ENCODE results near the gene NDUFA13.

Gene NDUFA13

DNA sequence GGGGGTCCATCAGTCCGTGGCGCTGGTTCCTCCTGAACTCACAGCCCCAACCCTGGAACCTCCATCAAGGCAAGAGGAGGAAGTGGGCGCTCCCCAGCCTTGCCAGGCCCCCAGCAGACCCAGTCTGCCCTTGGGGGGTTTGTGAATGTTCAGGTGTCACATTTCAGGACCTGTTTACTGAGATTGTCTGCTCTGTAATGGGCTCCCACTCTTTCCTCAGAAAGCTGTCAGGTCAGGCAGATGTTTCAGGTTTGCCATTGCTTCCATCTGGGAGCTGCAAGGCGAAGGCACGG lies 30.1 kb upstream of the NDUFA13 start:
- Mint-ChIP-seq H3K4me1 (ENCODE audit: low read depth) (peaks cover 65% of the 10 kb centered on the region), H3K36me3 (ENCODE audit: low read depth) (peaks cover 64% of the 10 kb centered on the region), H3K27me3 (no peaks in the 10 kb centered on the region), H3K9me3 (no peaks in the 10 kb centered on the region), H3K27ac (no peak overlapping the region), H3K4me3 (no peak overlapping the region)
- intact Hi-C loops (cut with micrococcal nuclease), result loop anchor here (5.0 kb wide), 1 partner anchor 39 kb away; no protein-coding TSS in a partner anchor

DNA sequence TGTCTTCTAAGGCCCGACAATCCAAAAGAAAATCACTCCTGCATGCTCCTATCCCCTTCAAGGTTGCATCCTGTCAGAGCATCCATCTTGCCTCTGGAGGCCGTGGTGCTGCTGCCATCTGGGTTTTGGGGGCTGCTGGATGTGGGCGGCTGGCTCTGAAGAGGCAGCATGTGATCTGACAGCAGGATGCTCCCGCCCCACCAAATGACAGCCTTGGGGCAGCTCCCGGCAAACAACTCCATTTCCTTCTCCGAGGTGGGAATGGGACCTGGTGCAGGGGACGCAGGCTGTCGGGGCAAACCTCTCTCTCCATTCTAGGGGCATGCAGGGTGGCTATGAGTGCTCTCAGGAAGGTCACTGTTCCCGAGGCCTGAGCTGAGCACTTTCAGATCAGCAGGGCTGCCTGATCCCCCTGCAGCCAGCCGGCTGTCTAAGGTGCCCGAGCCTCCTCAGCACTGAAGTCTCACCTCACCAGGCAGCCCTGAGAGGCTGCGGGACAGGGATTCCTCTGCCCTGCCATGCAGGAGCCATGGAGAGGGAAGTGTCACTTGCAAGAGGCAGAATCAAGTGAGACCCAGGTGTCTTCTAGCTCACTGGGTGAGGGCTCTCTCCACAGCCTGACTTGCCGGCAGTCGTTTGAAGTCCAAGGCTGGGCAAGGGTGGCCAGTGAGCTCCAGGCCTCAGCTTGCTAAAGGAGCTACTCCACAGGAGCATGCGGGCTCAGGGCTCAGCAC lies 29.5 kb upstream of the NDUFA13 start:
- H3K27ac Mint-ChIP-seq, result peak overlapping the region; percentile 88
- H3K4me1 Mint-ChIP-seq (ENCODE audit: low read depth), result peaks cover 64% of the 10 kb centered on the region
- intact Hi-C loops (cut with micrococcal nuclease), result loop anchor here (5.0 kb wide), 1 partner anchor 39 kb away; no protein-coding TSS in a partner anchor
- H3K36me3 Mint-ChIP-seq (ENCODE audit: low read depth), result peaks cover 64% of the 10 kb centered on the region
- no peak overlapping the region for H3K4me3 Mint-ChIP-seq
- no peaks in the 10 kb centered on the region for H3K27me3 Mint-ChIP-seq
- H3K9me3 Mint-ChIP-seq, result no peaks in the 10 kb centered on the region

DNA sequence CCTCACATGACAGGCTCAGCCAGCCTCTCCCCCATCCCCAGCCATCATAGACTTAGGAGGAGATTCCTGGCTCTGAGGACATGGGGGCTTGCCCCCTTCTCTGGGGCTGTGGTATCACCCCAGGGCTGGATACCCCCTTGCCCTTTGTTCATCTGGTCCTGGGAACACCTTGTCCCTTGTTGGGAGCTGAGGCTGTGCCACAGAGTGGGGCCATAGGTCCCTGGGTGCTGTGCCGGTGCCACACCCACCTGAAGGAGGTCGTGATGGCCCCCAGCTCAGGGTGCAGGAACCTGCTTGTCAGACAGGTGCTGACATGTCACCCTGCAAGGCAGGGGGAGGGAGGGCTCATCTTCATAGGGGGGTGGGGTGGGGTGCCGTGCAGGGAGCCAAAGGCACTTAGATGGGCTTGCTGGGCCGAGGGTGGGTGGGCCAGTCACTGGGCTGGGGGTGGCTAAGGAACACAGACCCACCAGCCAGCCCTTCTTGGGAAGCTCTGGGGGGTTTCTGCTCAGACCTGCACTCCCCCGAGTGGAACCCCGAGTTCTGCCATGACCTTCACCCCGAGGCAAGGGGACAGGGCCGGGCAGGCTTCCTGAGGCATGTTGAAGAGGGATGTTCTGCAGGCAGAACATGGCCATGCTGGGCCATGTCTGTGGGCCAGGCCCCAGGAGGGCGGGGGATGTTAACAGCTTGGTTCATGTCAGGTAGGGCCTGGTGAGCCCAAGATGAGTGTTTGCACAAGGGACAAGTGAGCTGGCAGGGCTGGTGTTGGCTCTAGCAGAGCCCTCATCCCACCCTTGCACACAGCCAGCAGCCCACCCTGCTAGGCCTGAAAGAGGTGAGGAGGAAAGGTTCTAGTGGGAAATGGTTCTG lies 28.7 kb upstream of the NDUFA13 start:
- no peaks in the 10 kb centered on the region for H3K9me3 Mint-ChIP-seq
- H3K4me1 Mint-ChIP-seq (ENCODE audit: low read depth), result peaks cover 61% of the 10 kb centered on the region
- peaks cover 64% of the 10 kb centered on the region for H3K36me3 Mint-ChIP-seq (ENCODE audit: low read depth)
- peak overlapping the region; percentile 88 for H3K27ac Mint-ChIP-seq
- no peaks in the 10 kb centered on the region for H3K27me3 Mint-ChIP-seq
- no peak overlapping the region for H3K4me3 Mint-ChIP-seq
- intact Hi-C loops (cut with micrococcal nuclease), result loop anchor here (5.0 kb wide), 1 partner anchor 40 kb away; no protein-coding TSS in a partner anchor

DNA sequence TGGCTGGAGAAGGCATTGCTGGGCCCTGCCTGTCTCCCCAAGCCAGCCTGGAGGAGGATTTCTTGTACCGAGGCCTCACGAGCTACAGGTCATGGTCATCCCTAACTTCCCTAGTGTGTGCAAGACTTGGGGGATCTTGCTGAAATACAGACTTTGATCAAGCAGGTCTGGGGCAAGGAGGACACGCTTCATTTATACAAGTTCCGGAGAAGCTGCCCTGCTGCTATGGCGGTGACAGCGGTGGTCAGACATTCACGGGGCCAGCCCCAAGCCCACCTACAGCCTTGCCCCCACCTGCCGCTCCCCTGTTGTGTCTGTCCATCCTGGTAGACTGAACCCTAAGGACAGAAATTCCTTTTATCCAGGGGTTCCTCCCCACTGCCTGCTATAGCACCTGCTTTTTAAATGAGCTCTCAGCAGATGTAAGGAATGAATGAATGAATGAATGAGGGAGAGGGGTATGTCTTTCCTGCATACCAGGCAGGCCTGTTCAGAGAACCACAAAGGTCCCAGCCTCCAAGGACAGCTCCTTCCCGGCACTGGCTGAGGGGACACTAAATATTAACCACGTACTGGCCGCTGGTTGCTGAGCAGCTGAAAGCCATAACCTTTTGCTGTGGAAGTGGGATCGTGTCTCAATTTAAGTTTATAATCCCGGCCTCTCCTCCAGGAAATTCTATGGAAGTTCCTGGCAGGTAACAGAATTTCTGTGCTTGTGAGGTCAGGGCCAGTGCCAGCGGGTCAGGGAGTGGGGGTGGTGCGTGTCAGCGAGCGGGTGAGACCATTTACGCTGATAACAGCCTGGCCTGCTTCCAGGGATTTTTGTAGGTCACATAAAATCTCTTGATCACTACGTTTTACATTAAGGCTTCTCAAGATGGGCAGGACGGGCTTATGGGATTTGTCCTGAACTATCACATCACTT lies 27.8 kb upstream of the NDUFA13 start:
- Mint-ChIP-seq H3K36me3 (ENCODE audit: low read depth) (peaks cover 65% of the 10 kb centered on the region), H3K4me1 (ENCODE audit: low read depth) (peaks cover 58% of the 10 kb centered on the region), H3K4me3 (no peak overlapping the region), H3K27me3 (no peaks in the 10 kb centered on the region), H3K27ac (peak overlapping the region; percentile 88), H3K9me3 (no peaks in the 10 kb centered on the region)
- intact Hi-C loops (cut with micrococcal nuclease), result loop anchor here (2.0 to 5.0 kb wide), 2 partner anchors 41 to 341 kb away; no protein-coding TSS in a partner anchor

DNA sequence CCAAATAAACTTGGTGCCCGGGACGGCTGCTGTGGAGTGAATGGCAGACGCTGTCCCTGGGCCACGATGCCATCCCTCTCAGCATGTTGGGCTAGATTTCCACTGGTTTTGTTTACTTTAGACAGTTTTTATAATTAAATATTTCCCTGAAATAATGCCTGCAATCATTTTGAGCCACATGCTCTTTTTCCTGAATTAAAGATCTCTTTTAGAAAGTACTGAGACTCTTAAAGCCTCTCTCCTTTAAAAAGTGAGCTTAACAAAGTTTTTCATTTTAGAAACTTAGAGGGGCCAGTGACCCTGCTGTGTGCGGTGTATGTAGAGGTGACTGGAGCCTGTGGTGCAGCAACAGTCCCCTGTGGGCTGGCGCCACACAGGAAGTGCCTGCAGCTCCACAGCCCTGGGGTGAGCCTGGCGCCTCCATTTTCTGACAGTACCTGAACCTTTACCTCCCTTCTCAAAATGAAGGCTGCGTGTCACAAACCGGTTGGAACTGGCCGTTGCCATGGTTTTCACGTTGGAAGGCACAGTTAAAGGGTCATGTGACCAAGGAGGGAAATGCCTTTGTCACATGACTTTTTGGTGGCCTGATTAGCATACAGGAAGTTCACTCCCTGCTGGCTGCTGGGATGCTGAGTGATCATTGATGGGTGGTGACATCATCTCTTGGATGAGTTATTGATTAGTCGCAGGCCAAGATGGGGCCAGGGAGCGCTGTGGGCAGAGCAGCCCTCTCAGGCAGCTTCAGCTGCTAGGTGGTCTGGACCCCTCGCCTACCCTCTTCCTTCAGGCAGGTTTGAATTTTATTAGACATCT lies 26.9 kb upstream of the NDUFA13 start:
- H3K27me3 Mint-ChIP-seq, result no peaks in the 10 kb centered on the region
- intact Hi-C loops (cut with micrococcal nuclease), result loop anchor here (2.0 to 5.0 kb wide), 2 partner anchors 42 to 342 kb away; no protein-coding TSS in a partner anchor
- H3K4me1 Mint-ChIP-seq (ENCODE audit: low read depth), result peaks cover 54% of the 10 kb centered on the region
- H3K27ac Mint-ChIP-seq, result peak overlapping the region; percentile 88
- peak overlapping the region; percentile 42 for H3K4me3 Mint-ChIP-seq
- H3K9me3 Mint-ChIP-seq, result no peaks in the 10 kb centered on the region
- H3K36me3 Mint-ChIP-seq (ENCODE audit: low read depth), result peaks cover 65% of the 10 kb centered on the region

DNA sequence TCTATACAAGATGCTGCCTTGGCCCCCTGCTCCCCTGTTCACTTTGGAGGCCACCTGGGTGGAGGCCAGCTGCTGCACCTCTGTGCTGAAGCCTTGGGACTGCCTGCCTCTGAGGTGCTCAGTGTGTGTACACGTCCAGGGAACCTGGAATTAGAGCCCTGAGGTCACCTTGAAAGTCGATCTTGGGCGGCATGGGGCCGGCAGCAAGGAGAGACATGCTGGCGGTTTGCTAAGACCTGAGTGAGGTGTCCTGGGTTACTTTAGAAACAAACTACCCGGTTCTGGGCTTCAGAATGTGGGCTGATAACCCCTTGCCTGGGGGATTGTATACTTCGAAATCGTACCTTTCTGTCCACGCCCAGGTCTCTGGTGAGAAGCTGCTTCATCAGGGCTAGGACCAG lies 26.2 kb upstream of the NDUFA13 start:
- peaks cover 68% of the 10 kb centered on the region for H3K36me3 Mint-ChIP-seq (ENCODE audit: low read depth)
- peaks cover 54% of the 10 kb centered on the region for H3K4me1 Mint-ChIP-seq (ENCODE audit: low read depth)
- H3K4me3 Mint-ChIP-seq, result no peak overlapping the region
- no peaks in the 10 kb centered on the region for H3K9me3 Mint-ChIP-seq
- intact Hi-C loops (cut with micrococcal nuclease), result loop anchor here (1.0 to 5.0 kb wide), 3 partner anchors 43 to 343 kb away; no protein-coding TSS in a partner anchor
- no peaks in the 10 kb centered on the region for H3K27me3 Mint-ChIP-seq
- peak overlapping the region; percentile 88 for H3K27ac Mint-ChIP-seq

DNA sequence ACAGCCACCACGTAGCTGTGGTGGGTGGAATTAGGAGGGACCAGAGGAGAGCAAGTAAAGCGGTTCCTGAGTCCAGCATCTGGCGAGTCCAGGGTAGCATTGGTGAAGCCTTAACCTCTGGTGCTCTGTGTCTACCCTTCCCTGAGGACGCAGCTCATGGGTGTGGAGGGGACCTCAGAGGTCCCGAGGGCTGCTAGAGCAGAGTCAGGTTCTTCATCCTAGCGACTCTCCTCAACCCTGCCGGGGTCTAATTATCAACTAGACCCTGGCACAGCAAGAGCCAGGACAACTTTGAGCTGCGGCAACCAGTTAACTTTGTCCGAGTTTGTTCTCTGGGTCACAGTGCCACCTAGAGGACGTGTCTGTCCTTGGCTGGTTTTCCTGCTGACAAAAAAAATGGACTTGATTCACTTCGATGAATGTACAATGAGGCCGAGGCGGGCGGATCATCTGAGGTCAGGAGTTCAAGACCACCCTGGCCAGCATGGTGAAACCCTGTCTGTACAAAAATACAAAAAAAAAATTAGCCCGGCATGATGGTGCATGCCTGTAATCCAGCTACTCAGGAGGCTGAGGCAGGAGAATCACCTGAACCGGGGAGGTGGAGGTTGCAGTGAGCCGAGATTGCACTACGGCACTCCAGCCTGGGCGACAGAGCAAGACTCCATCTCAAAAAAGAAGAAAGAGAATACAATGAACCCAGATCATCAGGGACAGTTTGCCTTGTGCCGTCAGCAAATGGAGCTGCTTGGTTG lies 25.6 kb upstream of the NDUFA13 start:
- Mint-ChIP-seq H3K4me3 (no peak overlapping the region), H3K27ac (peak overlapping the region; percentile 88), H3K4me1 (ENCODE audit: low read depth) (peaks cover 54% of the 10 kb centered on the region), H3K27me3 (no peaks in the 10 kb centered on the region), H3K36me3 (ENCODE audit: low read depth) (peaks cover 68% of the 10 kb centered on the region), H3K9me3 (no peaks in the 10 kb centered on the region)
- intact Hi-C loops (cut with micrococcal nuclease), result loop anchor here (1.0 kb wide), 1 partner anchor 124 kb away; no protein-coding TSS in a partner anchor

DNA sequence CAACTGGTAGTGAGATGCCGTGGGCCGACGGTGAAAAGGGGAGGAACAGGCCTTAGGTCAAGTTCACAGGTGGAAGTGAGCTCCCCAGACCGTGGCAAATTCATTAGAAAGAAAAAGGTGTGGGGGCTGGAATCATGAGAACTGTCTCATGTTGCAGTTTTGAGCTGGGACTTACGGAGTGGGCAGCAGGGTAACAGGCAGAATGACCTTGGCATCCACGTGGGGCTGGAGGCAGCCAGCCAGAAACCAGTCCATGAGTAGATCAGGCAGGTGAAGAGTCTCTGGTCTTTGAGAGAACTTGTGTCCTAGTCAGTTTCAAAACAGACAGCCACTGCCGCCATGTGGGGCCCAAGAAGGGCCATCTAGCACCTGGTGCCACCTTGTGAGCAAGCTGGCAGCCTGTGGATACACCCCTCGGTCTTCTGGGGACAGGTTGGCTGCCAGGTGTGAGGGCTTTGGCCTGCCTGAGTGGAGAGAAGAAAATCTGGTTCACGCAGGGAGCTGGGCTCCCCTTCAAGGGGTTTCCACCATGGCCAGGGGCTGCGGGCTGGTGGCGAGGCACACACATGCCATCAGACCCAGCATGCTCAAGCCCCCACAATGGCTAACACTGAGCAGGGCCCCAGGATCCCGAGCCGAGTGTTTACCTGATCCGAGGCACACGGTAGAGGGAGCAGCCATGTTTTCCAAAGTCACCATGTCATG lies 24.6 kb upstream of the NDUFA13 start:
- peaks cover 68% of the 10 kb centered on the region for H3K36me3 Mint-ChIP-seq (ENCODE audit: low read depth)
- intact Hi-C loops (cut with micrococcal nuclease), result no loop called here
- peaks cover 48% of the 10 kb centered on the region for H3K4me1 Mint-ChIP-seq (ENCODE audit: low read depth)
- no peak overlapping the region for H3K27ac Mint-ChIP-seq
- no peak overlapping the region for H3K4me3 Mint-ChIP-seq
- no peaks in the 10 kb centered on the region for H3K27me3 Mint-ChIP-seq
- H3K9me3 Mint-ChIP-seq, result no peaks in the 10 kb centered on the region

DNA sequence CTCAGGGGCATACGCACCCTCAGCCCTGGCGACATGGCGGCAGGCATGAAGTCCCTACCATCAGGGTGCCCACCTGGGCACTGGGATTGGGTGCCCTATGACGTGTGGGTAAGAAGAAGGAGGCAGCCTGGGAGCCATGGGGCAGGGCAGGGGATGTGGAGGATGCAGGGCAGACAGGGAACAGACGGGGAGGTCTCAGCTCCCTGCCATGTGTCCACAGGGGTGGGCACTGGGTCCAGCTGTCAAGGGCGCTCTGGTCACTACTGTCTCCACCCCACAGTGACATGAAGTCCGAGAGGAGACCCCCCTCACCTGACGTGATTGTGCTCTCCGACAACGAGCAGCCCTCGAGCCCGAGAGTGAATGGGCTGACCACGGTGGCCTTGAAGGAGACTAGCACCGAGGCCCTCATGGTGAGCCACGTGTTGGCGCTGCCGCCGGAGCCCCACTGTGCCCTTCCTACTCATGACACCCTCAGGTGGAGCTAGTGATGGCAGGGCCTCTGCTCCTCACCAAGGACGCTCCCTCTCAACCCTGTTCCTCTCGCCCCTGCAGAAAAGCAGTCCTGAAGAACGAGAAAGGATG lies 23.9 kb upstream of the NDUFA13 start:
- Mint-ChIP-seq H3K9me3 (no peaks in the 10 kb centered on the region), H3K27ac (no peak overlapping the region), H3K4me1 (ENCODE audit: low read depth) (peaks cover 41% of the 10 kb centered on the region), H3K27me3 (no peaks in the 10 kb centered on the region), H3K36me3 (ENCODE audit: low read depth) (peaks cover 68% of the 10 kb centered on the region), H3K4me3 (no peak overlapping the region)
- intact Hi-C loops (cut with micrococcal nuclease), result no loop called here

DNA sequence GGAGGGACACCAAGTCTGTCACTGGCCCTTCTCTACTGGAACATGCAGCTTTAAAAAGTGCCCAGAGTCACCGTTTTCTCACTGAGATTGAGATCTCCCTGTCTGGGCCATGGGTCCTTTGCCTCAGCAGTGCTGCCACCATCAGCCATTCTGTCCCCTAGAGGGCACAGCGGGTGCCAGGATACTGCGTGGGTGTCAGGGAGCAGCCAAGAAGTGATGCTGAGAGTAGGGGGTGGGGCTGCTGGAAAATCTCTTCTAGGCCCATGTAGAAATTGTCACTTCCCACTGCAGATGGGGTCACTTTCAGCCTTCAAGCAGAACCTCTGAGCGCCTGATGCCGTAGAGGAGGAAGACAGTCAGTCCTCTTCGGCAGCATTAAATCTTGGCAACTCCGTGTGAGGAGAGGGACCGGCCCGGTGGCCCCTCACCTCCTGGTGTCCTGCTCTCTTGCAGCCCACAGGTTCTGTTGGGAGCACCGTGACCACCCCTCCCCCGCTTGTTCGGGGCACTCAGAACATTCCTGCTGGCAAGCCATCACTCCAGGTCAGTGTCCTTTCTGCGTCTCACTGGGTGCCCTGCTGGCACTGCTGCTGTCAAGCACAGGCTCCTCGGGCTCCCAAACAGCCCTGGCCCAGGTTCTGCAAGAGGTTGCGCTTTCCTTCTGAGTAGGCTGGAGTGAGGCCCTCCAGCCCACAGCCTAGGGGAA lies 22.0 kb upstream of the NDUFA13 start:
- Mint-ChIP-seq H3K36me3 (ENCODE audit: low read depth) (peaks cover 87% of the 10 kb centered on the region), H3K27me3 (no peaks in the 10 kb centered on the region), H3K4me1 (ENCODE audit: low read depth) (peaks cover 24% of the 10 kb centered on the region), H3K27ac (no peak overlapping the region), H3K4me3 (no peak overlapping the region), H3K9me3 (no peaks in the 10 kb centered on the region)
- intact Hi-C loops (cut with micrococcal nuclease), result no loop called here

All from dendritic cell treated with granulocyte-macrophage colony-stimulating factor and Interleukin-4, amounts not matched to agents 40 ng/mL and 50 ng/mL, for 4 days (primary cell).